ENCODE measurements around the gene THRA.

DNA sequence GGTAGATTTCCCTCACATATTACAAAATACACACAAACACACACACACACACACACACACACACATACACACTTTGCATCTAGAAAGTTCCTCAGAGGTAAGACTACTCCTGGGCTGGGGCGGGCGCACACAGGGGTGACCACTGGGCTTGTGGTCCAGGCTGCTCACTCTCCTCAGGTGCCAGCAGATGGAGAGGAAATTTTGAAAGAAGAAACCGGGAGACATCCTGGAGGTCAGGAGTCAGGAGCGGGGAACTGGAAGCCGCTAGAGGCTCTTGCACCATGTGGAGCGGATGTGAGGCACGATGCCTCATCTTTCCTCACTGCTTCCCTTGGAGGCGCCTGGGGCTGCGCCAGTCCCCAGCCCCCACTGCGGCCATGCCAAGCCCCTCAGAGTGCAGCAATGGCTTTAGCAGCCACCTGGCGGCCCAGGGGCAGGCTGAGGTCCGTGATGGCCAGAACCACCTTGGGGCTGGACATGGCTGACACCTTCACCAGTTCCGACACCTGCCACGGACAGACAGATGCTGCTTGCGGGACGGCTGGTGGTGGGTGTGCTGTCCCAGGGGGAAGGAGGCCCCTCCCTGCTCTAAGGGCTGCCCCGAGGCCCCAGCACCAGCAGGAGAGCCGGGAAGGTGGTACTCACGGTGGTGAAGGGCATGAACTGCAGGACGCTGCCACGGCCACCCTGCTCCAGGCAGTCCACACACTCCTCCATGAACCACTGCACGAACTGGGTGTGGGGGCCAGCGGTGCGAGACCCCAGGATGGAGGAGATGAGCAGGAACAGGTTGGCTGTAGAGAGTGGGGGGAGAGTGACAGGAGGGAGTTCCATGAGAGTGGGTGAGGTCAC is 43.4 kb upstream of the THRA start:
- TF ChIP-seq, protein P1, sequence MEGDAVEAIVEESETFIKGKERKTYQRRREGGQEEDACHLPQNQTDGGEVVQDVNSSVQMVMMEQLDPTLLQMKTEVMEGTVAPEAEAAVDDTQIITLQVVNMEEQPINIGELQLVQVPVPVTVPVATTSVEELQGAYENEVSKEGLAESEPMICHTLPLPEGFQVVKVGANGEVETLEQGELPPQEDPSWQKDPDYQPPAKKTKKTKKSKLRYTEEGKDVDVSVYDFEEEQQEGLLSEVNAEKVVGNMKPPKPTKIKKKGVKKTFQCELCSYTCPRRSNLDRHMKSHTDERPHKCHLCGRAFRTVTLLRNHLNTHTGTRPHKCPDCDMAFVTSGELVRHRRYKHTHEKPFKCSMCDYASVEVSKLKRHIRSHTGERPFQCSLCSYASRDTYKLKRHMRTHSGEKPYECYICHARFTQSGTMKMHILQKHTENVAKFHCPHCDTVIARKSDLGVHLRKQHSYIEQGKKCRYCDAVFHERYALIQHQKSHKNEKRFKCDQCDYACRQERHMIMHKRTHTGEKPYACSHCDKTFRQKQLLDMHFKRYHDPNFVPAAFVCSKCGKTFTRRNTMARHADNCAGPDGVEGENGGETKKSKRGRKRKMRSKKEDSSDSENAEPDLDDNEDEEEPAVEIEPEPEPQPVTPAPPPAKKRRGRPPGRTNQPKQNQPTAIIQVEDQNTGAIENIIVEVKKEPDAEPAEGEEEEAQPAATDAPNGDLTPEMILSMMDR (IDR thresholded peaks at IDR 0.05): no peak
- TF ChIP-seq POLR2AphosphoS5 (IDR thresholded peaks at IDR 0.05; ENCODE audit: low read depth, low read length): no peak
- TF ChIP-seq, protein P2, sequence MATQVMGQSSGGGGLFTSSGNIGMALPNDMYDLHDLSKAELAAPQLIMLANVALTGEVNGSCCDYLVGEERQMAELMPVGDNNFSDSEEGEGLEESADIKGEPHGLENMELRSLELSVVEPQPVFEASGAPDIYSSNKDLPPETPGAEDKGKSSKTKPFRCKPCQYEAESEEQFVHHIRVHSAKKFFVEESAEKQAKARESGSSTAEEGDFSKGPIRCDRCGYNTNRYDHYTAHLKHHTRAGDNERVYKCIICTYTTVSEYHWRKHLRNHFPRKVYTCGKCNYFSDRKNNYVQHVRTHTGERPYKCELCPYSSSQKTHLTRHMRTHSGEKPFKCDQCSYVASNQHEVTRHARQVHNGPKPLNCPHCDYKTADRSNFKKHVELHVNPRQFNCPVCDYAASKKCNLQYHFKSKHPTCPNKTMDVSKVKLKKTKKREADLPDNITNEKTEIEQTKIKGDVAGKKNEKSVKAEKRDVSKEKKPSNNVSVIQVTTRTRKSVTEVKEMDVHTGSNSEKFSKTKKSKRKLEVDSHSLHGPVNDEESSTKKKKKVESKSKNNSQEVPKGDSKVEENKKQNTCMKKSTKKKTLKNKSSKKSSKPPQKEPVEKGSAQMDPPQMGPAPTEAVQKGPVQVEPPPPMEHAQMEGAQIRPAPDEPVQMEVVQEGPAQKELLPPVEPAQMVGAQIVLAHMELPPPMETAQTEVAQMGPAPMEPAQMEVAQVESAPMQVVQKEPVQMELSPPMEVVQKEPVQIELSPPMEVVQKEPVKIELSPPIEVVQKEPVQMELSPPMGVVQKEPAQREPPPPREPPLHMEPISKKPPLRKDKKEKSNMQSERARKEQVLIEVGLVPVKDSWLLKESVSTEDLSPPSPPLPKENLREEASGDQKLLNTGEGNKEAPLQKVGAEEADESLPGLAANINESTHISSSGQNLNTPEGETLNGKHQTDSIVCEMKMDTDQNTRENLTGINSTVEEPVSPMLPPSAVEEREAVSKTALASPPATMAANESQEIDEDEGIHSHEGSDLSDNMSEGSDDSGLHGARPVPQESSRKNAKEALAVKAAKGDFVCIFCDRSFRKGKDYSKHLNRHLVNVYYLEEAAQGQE (IDR thresholded peaks at IDR 0.05; ENCODE audit: insufficient read depth in 1 of 2, low read depth in 2 of 2, low read length in 1 of 2): no peak
- no peak for TF ChIP-seq TCF7L2 (IDR thresholded peaks at IDR 0.05; ENCODE audit: low read depth, low read length)

All from Panc1 (cell line).